Right lobe of liver (tissue), 6 donors: ENCODE data around the gene PRMT7. TPM values are rescaled to one million over a fixed set of nuclear protein-coding genes. Genes with fewer than 3 reads are reported as not detected.

ENCODE experiments used
- ATAC-seq, 4 donors: fragments of 200-7000 bp; cut with Tn5 transposase; one replicate each; pipeline ENCODE4 v1.9.1; 2020; ENCODE audit warnings: mild to moderate bottlenecking in 4 of 4, moderate library complexity in 4 of 4
- DNase-seq, 3 donors: peaks; one replicate each; pipeline ENCODE4 v3.0.0-alpha.2; 2020
- H3K27ac ChIP-seq, 3 donors: fragments of 200-600 bp; one replicate each; pipeline ENCODE4 v1.8.0; 2022
- H3K27me3 ChIP-seq, 2 donors: fragments of 200-600 bp; one replicate each; pipeline ENCODE4 v1.8.0; 2022
- H3K36me3 ChIP-seq, 4 donors: fragments of 200-600 bp; sonication (generic) in 1 of 4; one replicate each; pipeline versions ENCODE4 v1.5.1 to v1.8.0; 2017 to 2022; ENCODE audit warnings: control low read depth in 1 of 4
- H3K4me1 ChIP-seq, 4 donors: fragments of 200-600 bp; sonication (generic) in 1 of 4; one replicate each; pipeline versions ENCODE4 v1.5.1 to v1.8.0; 2017 to 2022; ENCODE audit warnings: control low read depth in 1 of 4
- H3K4me3 ChIP-seq, 3 donors: fragments of 200-600 bp; one replicate each; pipeline ENCODE4 v1.8.0; 2022
- H3K9me3 ChIP-seq, 4 donors: fragments of 200-600 bp; sonication (generic) in 1 of 4; one replicate each; pipeline versions ENCODE4 v1.5.1 to v1.8.0; 2017 to 2022; ENCODE audit warnings: control low read depth in 1 of 4
- POLR2A ChIP-seq: fragments of 450-650 bp; IDR thresholded peaks from one replicate; pipeline ENCODE4 v1.6.1; 2017; ENCODE audit warnings: antibody characterized with exemption, mild to moderate bottlenecking
- WGBS: methylation state at CpG from one replicate; pipeline ENCODE4 v1.1.6; 2018; ENCODE audit warnings: low coverage, low lambda C conversion rate; ENCODE audit not compliant: insufficient coverage; ENCODE audit errors: missing lambda C conversion rate; 5-methylcytosine and 5-hydroxymethylcytosine counted together
- intact Hi-C, 2 donors: fragments of 100-400 bp; cut with DNase I; formaldehyde crosslinking; loops; one replicate each; pipeline versions ENCODE4 v1.11.2 to v1.14.1; 2022
- total RNA-seq, 6 experiments: library from RNA; depleted of rRNA in 2 of 6; stranded (reverse); fragments of >200 nt in 2 of 6; fragmentation: NEBNext Ultra II Directional in 3 of 6; extraction: Animal tissue kit (Norgen Biotek cat#: 25700) in 3 of 6; gene quantifications; one replicate each; pipeline versions ENCODE4 v1.1.0 to v1.2.4, GENCODE V29; 2016 to 2023
- TF ChIP-seq, protein P1 (sequence below), 4 donors: fragments of 200-600 bp in 3 of 4; fragments of 450-650 bp in 1 of 4; IDR thresholded peaks; one replicate each; pipeline versions ENCODE4 v1.5.1 to v1.8.0; 2016 to 2022; ENCODE audit warnings: antibody characterized with exemption in 4 of 4, mild to moderate bottlenecking in 2 of 4
- donor health status: DM: no; HTN: yes; CAD: no.
- donor health status: DM: no; HTN: no; CAD: no.
- donor health status: DM: no; HTN: no; CAD: no.
- donor health status: DM: no; HTN: yes; CAD: no.
- donor health status: DM: no; HTN: yes; CAD: no.

Gene PRMT7
- total RNA-seq, 6 experiments from 2014 or later: 13.1 to 28.3 (median 21.1) TPM

DNA sequence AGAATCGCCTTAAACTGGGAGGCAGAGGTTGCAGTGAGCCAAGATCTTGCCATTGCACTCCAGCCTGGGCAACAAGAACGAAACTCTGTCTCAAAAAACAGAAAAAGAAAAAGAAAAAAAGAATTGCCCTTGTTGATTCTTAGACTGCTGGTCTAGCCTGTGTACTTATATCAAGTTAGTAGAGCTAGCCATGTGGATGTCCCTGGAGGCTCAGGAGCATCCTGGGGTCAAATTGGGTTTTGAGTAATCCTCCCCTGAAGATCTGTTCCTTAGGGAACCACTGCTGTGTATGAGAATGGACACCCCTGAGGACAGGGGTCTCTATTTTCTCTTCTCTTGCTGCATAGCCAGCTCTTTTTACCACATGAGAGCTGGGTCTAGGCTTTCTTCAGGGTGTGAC is 21.6 kb upstream of the PRMT7 start:
- Histone ChIP-seq H3K27ac (no peak overlapping the region), H3K4me1 (peaks cover 0 to 4% (median 0%) of the 10 kb centered on the region in 4 donors), H3K9me3 (no peaks in the 10 kb centered on the region), H3K4me3 (no peak overlapping the region), H3K36me3 (no peaks in the 10 kb centered on the region), H3K27me3 (no peaks in the 10 kb centered on the region)
- WGBS: 100% methylated on average over 1 of the region's 2 CpGs
- TF ChIP-seq, protein P1, sequence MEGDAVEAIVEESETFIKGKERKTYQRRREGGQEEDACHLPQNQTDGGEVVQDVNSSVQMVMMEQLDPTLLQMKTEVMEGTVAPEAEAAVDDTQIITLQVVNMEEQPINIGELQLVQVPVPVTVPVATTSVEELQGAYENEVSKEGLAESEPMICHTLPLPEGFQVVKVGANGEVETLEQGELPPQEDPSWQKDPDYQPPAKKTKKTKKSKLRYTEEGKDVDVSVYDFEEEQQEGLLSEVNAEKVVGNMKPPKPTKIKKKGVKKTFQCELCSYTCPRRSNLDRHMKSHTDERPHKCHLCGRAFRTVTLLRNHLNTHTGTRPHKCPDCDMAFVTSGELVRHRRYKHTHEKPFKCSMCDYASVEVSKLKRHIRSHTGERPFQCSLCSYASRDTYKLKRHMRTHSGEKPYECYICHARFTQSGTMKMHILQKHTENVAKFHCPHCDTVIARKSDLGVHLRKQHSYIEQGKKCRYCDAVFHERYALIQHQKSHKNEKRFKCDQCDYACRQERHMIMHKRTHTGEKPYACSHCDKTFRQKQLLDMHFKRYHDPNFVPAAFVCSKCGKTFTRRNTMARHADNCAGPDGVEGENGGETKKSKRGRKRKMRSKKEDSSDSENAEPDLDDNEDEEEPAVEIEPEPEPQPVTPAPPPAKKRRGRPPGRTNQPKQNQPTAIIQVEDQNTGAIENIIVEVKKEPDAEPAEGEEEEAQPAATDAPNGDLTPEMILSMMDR (IDR thresholded peaks at IDR 0.05): no peak
- no peak for TF ChIP-seq POLR2A
- ATAC-seq (no peak), DNase-seq (no peak)
- intact Hi-C loops: no loop called here

DNA sequence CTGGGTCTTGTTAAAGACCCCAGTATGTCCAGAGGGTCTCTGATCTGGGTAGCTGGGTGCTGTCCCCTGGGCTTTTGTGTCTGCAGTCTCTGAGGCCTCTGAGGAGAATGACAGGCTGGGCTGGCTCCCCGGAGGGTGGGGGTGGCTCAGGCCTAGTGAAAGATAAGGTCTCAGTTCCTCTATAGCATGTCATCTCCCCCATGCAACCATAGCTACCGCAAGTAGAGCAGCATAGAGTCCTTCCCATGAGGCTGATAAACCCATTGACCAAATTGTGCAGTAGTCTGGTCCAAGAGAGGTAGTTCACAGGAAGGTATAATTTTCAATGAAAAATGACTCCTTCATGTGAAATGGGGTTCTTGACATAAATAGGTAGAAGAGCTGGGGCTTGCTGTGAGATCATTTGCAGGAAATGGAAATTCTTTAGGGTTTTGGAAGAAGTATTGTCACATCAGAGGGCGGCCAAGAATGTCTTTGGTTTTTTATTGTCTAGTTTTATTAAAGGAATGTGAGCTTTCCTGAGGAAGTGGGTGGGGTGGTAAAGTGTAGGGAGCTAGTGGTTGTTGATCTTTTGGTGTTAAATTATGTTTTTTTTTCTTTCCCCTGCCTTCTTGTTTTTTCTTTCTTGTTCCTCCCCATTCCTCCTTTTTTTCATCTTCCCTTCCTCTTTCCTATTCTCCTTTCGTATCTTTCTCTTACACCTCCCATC is 21.0 kb upstream of the PRMT7 start:
- no peaks in the 10 kb centered on the region for H3K27me3 ChIP-seq
- TF ChIP-seq POLR2A: no peak
- TF ChIP-seq, protein P1 (IDR thresholded peaks at IDR 0.05): no peak
- DNase-seq: no peak
- intact Hi-C loops: no loop called here
- peak in 3 of 4 donors; percentile 30 to 35 (median 32) for ATAC-seq
- WGBS: 60% methylated on average over 4 of the region's 4 CpGs
- H3K27ac ChIP-seq: no peak overlapping the region
- H3K4me1 ChIP-seq: peaks cover 0 to 4% (median 0%) of the 10 kb centered on the region in 4 donors
- no peaks in the 10 kb centered on the region for H3K36me3 ChIP-seq
- no peak overlapping the region for H3K4me3 ChIP-seq
- H3K9me3 ChIP-seq: no peaks in the 10 kb centered on the region

DNA sequence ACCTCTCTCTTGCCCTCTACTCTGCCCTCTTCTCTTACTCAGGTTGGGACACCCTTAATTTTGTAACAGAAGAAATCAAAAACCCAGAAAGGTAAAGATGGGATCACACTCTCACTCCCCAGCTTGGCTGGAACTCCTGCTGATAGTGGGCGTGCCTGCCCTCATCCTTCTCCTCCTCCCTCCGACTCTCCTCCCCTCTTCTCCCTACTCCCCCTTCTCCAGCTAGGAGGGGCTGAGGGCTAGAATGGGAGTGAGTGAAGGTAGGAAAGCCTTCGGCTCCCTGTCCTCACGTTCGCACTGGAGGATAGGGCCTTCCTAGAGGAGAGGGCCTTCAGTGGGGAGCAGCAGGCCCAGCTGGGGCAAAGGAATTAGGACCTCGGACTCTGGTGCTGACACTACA is 20.4 kb upstream of the PRMT7 start:
- ATAC-seq (no peak), DNase-seq (no peak)
- intact Hi-C loops: no loop called here
- H3K4me1 ChIP-seq: peaks cover 0 to 1% (median 0%) of the 10 kb centered on the region in 4 donors
- no peaks in the 10 kb centered on the region for H3K9me3 ChIP-seq
- no peaks in the 10 kb centered on the region for H3K27me3 ChIP-seq
- WGBS: 71% methylated on average over 5 of the region's 6 CpGs
- no peak overlapping the region for H3K4me3 ChIP-seq
- H3K27ac ChIP-seq: no peak overlapping the region
- no peaks in the 10 kb centered on the region for H3K36me3 ChIP-seq
- TF ChIP-seq, protein P1 (IDR thresholded peaks at IDR 0.05): no peak
- TF ChIP-seq POLR2A: no peak

DNA sequence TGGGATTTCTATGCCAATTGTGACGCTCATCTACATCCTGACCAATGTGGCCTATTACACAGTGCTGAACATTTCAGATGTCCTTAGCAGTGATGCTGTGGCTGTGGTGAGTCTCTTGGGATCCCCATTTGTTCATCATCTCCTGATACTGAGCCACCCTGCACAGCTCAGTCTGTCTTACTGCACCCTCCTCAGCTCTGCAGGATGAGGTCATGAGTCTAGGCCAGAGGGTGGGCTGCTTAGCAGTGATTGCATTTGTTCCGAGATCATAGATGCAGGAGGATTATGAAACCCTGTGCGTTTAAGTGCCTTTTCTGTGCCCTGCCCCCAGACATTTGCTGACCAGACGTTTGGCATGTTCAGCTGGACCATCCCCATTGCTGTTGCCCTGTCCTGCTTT is 19.6 kb upstream of the PRMT7 start:
- Histone ChIP-seq H3K36me3 (no peaks in the 10 kb centered on the region), H3K27ac (no peak overlapping the region), H3K9me3 (no peaks in the 10 kb centered on the region), H3K4me1 (no peaks in the 10 kb centered on the region), H3K27me3 (no peaks in the 10 kb centered on the region), H3K4me3 (no peak overlapping the region)
- WGBS: no CpG with 5 or more reads among the region's 4 CpGs
- DNase-seq: no peak
- intact Hi-C loops: no loop called here
- no peak for ATAC-seq
- TF ChIP-seq POLR2A: no peak
- TF ChIP-seq, protein P1 (IDR thresholded peaks at IDR 0.05): no peak
